ENCODE data around the gene RAB21. TPM values are rescaled to one million over a fixed set of nuclear protein-coding genes. Genes with fewer than 3 reads are reported as not detected.

Gene RAB21
- total RNA-seq: 22.5 and 23.0 TPM in 2 replicates

GRCh38 chr12:71754461-71755145 lies at the start of gene RAB21:
Gene RAB21 (plus strand): TSS chr12:71754863. CDS start chr12:71755130, 267 bp downstream.

Other genes starting within 250 kb of the RAB21 start
- gene ZFC3H1, start 91.0 kb upstream of the RAB21 start, total RNA-seq: 35.7 and 45.1 TPM in 2 replicates
- 2.8 and 3.1 TPM in 2 replicates for gene THAP2, start 90.6 kb upstream of the RAB21 start, total RNA-seq
- 8.3 and 38.9 TPM in 2 replicates for gene TMEM19, start 68.8 kb upstream of the RAB21 start, total RNA-seq
- 15.2 and 34.6 TPM in 2 replicates for gene TBC1D15, start 84.9 kb downstream of the RAB21 start, total RNA-seq
- not detected in 2 replicates for gene TPH2, start 184.0 kb downstream of the RAB21 start, total RNA-seq